Esophagus squamous epithelium (tissue), 5 donors: ENCODE data around the gene ARMC7. TPM values are rescaled to one million over a fixed set of nuclear protein-coding genes. Genes with fewer than 3 reads are reported as not detected.

Experiments used
- DNase-seq: peaks from one replicate; lab custom pipeline; 2025; lab: John Stamatoyannopoulos, UW
- H3K27ac ChIP-seq, 4 donors: fragments of 200-600 bp; sonication (generic); one replicate each; pipeline ENCODE4 v1.5.1; 2016 to 2019; ENCODE audit warnings: mild to moderate bottlenecking in 1 of 4
- H3K27me3 ChIP-seq, 4 donors: fragments of 200-600 bp; sonication (generic); 1 replicate in 3 of 4; 2 replicates in 1 of 4; pipeline versions ENCODE4 v1.5.1 to v1.6.0; 2017 to 2021; ENCODE audit warnings: antibody characterized with exemption in 1 of 4
- H3K36me3 ChIP-seq, 3 donors: fragments of 200-600 bp; sonication (generic); one replicate each; pipeline ENCODE4 v1.5.1; 2016 to 2019
- H3K4me1 ChIP-seq, 3 donors: fragments of 200-600 bp; sonication (generic); one replicate each; pipeline ENCODE4 v1.5.1; 2017 to 2019
- H3K4me3 ChIP-seq, 4 donors: fragments of 200-600 bp; sonication (generic); 1 replicate in 3 of 4; 2 replicates in 1 of 4; pipeline ENCODE4 v1.5.1; 2016 to 2019; ENCODE audit warnings: mild to moderate bottlenecking in 2 of 4, moderate library complexity in 1 of 4
- H3K9me3 ChIP-seq, 3 donors: fragments of 200-600 bp; sonication (generic); one replicate each; pipeline ENCODE4 v1.5.1; 2016 to 2019
- POLR2A ChIP-seq, 4 donors: fragments of 450-650 bp; IDR thresholded peaks; one replicate each; pipeline ENCODE4 v1.6.1; 2017; ENCODE audit warnings: antibody characterized with exemption in 4 of 4, mild to moderate bottlenecking in 4 of 4, moderate library complexity in 3 of 4
- WGBS, 2 donors: methylation state at CpG; one replicate each; pipeline ENCODE4 v1.1.5; 2018; 5-methylcytosine and 5-hydroxymethylcytosine counted together
- intact Hi-C: fragments of 100-400 bp; cut with DNase I; formaldehyde crosslinking; loops from one replicate; pipeline ENCODE4 v1.15.0; 2022
- total RNA-seq, 4 donors: library from RNA; depleted of rRNA; stranded (reverse); fragments of >200 nt; gene quantifications; one replicate each; pipeline ENCODE4 v1.1.0, GENCODE V29; 2016
- TF ChIP-seq, protein P1 (sequence below), 6 experiments: fragments of 450-650 bp in 4 of 6; fragments of 200-600 bp in 2 of 6; sonication (generic) in 2 of 6; IDR thresholded peaks; one replicate each; pipeline ENCODE4 v1.5.1; 2016 to 2019; ENCODE audit warnings: antibody characterized with exemption in 6 of 6, mild to moderate bottlenecking in 4 of 6, moderate library complexity in 4 of 6
- donor health status: DM: yes; HTN: yes; CAD: no.

Gene ARMC7
- total RNA-seq, 4 donors from 2014 or later, result 4.0 to 9.1 (median 5.3) TPM

- H3K9me3 ChIP-seq, result no peaks in the 10 kb centered on the region
- H3K4me3 ChIP-seq, result no peak overlapping the region
- H3K36me3 ChIP-seq, result no peaks in the 10 kb centered on the region
- no peak overlapping the region for H3K27ac ChIP-seq
- peaks cover 17 to 29% (median 18%) of the 10 kb centered on the region in 3 donors for H3K4me1 ChIP-seq
- TF ChIP-seq, protein P1, sequence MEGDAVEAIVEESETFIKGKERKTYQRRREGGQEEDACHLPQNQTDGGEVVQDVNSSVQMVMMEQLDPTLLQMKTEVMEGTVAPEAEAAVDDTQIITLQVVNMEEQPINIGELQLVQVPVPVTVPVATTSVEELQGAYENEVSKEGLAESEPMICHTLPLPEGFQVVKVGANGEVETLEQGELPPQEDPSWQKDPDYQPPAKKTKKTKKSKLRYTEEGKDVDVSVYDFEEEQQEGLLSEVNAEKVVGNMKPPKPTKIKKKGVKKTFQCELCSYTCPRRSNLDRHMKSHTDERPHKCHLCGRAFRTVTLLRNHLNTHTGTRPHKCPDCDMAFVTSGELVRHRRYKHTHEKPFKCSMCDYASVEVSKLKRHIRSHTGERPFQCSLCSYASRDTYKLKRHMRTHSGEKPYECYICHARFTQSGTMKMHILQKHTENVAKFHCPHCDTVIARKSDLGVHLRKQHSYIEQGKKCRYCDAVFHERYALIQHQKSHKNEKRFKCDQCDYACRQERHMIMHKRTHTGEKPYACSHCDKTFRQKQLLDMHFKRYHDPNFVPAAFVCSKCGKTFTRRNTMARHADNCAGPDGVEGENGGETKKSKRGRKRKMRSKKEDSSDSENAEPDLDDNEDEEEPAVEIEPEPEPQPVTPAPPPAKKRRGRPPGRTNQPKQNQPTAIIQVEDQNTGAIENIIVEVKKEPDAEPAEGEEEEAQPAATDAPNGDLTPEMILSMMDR (IDR thresholded peaks at IDR 0.05), result no peak
- no peak for TF ChIP-seq POLR2A (IDR thresholded peaks at IDR 0.05)
- WGBS, 2 donors, result 33 to 88% methylated on average over 3 to 4 of the region's 5 CpGs
- DNase-seq, result no peak
- no peaks in the 10 kb centered on the region for H3K27me3 ChIP-seq
- intact Hi-C loops, result no loop called here
Observed at GRCh38 chr17:75073618-75074047, 36.1 kb upstream of the ARMC7 start.

GRCh38 chr17:75074532-75074931, 35.2 kb upstream of the ARMC7 start:
- H3K4me3 ChIP-seq, result no peak overlapping the region
- no peak for TF ChIP-seq POLR2A (IDR thresholded peaks at IDR 0.05)
- TF ChIP-seq, protein P1 (IDR thresholded peaks at IDR 0.05), result no peak
- no peak for DNase-seq
- 57 to 92% methylated on average over 4 to 5 of the region's 14 CpGs for WGBS, 2 donors
- H3K27me3 ChIP-seq, result no peaks in the 10 kb centered on the region
- no peaks in the 10 kb centered on the region for H3K9me3 ChIP-seq
- intact Hi-C loops, result no loop called here
- no peaks in the 10 kb centered on the region for H3K36me3 ChIP-seq
- H3K4me1 ChIP-seq, result peaks cover 17 to 38% (median 27%) of the 10 kb centered on the region in 3 donors
- H3K27ac ChIP-seq, result no peak overlapping the region

DNA sequence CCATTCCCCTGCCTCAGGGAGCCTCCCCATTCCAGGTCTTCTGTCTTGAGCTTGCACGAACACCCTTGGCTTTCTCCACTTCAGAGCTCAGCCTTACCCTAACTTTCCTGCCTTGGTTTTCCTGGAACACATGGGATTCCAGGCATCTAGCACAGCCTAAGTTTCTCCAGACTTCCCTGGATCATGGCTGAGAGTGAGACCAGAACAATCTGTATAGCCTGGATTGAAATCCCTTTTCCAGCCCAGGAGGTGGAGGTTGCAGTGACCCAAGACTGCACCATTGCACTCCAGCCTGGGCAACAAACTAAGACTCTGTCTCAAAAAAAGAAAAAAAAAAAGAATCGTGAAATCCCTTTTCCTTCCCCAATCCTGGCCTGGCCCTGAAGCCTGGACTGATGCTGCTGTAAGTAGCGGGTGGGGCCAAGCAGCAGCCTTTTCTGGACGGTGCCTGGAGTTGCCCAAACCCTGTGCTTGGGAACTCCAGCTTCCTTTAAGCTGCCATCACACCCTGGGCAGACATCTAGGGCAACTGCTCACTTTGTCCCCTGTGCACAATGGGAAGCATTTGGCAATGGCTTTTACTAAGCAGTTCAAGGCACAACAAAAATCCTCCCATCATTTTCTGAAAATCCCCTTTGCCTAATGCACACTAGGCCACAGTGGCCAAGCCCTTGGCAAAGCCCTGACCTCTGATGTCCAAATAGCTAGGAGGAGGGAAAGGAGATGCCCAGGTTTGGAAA, 34.0 kb upstream of the ARMC7 start:
- Histone ChIP-seq H3K4me3 (no peak overlapping the region), H3K27me3 (no peaks in the 10 kb centered on the region), H3K36me3 (no peaks in the 10 kb centered on the region), H3K27ac (no peak overlapping the region), H3K4me1 (peaks cover 17 to 45% (median 30%) of the 10 kb centered on the region in 3 donors), H3K9me3 (no peaks in the 10 kb centered on the region)
- 39 to 55% methylated on average over 4 of the region's 4 CpGs for WGBS, 2 donors
- DNase-seq, result no peak
- no peak for TF ChIP-seq POLR2A (IDR thresholded peaks at IDR 0.05)
- TF ChIP-seq, protein P1 (IDR thresholded peaks at IDR 0.05), result no peak
- intact Hi-C loops, result no loop called here

DNA sequence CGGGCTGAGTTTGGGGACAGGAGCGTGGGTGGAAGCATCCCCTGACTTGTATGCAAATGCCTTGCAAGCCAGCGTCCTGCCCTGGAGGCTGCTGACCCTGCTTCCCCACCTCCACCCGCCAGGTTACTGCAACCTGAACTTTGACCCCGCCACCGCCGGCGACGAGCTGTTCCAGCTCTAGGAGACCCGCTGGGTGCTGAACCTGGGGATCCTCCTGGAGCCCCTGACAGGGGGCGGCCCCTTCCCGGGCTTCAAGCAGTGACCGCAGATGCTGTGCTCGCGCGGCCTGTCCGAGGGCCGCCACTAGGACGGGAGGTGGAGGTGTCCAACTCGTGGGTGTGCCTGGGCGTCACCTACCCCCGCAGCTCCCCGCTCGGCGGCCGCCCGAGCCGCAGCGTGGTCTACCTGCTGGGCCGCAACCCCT, 32.7 kb upstream of the ARMC7 start:
- no peak for DNase-seq
- H3K4me1 ChIP-seq, result peaks cover 17 to 45% (median 30%) of the 10 kb centered on the region in 3 donors
- peak overlapping the region; percentile 21 to 66 (median 44) for H3K4me3 ChIP-seq
- peak overlapping the region; percentile 67 to 82 (median 74) for H3K27ac ChIP-seq
- H3K36me3 ChIP-seq, result no peaks in the 10 kb centered on the region
- H3K27me3 ChIP-seq, result no peaks in the 10 kb centered on the region
- no peaks in the 10 kb centered on the region for H3K9me3 ChIP-seq
- 40 to 90% methylated on average over 1 to 2 of the region's 30 CpGs for WGBS, 2 donors
- intact Hi-C loops, result no loop called here
- no peak for TF ChIP-seq POLR2A (IDR thresholded peaks at IDR 0.05)
- TF ChIP-seq, protein P1 (IDR thresholded peaks at IDR 0.05), result no peak
